Lung (tissue), 12 donors: Measurements from ENCODE around the gene HSPG2. TPM values are rescaled to one million over a fixed set of nuclear protein-coding genes. Genes with fewer than 3 reads are reported as not detected.
A peak's percentile ranks its signal among the peaks of the same experiment; 100 is the strongest.

Experiments used
- ATAC-seq: fragments of 200-7000 bp; cut with Tn5 transposase; one replicate; pipeline ENCODE4 v1.9.1; 2020; ENCODE audit warnings: moderate number of reproducible peaks; ENCODE audit not compliant: insufficient read depth, low FRiP score
- DNase-seq, 3 donors: peaks; one replicate each; pipeline ENCODE4 v3.0.0-alpha.2; 2013 to 2017
- H3K27ac ChIP-seq, 2 donors: one replicate each; pipeline ENCODE4 v1.5.1; 2013; ENCODE audit warnings: mild to moderate bottlenecking in 2 of 2, moderate library complexity in 2 of 2, control low read depth in 1 of 2, inconsistent platforms in 1 of 2, low read depth in 1 of 2, low read length in 1 of 2
- H3K27me3 ChIP-seq, 3 donors: one replicate each; pipeline ENCODE4 v1.5.1; 2013; ENCODE audit warnings: low read length in 2 of 3; ENCODE audit not compliant: control insufficient read depth in 3 of 3, insufficient read depth in 3 of 3
- H3K36me3 ChIP-seq, 4 donors: one replicate each; pipeline ENCODE4 v1.5.1; 2013; ENCODE audit warnings: low read length in 4 of 4, mild to moderate bottlenecking in 1 of 4, moderate library complexity in 1 of 4; ENCODE audit not compliant: control insufficient read depth in 4 of 4, insufficient read depth in 4 of 4
- H3K4me1 ChIP-seq, 5 donors: one replicate each; pipeline ENCODE4 v1.5.1; 2013; ENCODE audit warnings: low read length in 5 of 5, mild to moderate bottlenecking in 2 of 5, moderate library complexity in 1 of 5; ENCODE audit not compliant: control insufficient read depth in 5 of 5, insufficient read depth in 5 of 5
- H3K4me3 ChIP-seq: one replicate; pipeline ENCODE4 v1.5.1; 2013; ENCODE audit warnings: mild to moderate bottlenecking, control low read depth, moderate library complexity
- H3K9ac ChIP-seq, 2 donors: one replicate each; pipeline ENCODE4 v1.5.1; 2013; ENCODE audit warnings: low read length in 2 of 2, control low read depth in 1 of 2; ENCODE audit not compliant: insufficient read depth in 1 of 2
- H3K9me3 ChIP-seq, 4 donors: one replicate each; pipeline ENCODE4 v1.5.1; 2013; ENCODE audit warnings: low read length in 3 of 4, mild to moderate bottlenecking in 1 of 4, moderate library complexity in 1 of 4; ENCODE audit not compliant: control insufficient read depth in 4 of 4, insufficient read depth in 3 of 4
- CTCF ChIP-seq: IDR thresholded peaks from 2 replicates; pipeline ENCODE4 v1.5.1; 2012; ENCODE audit warnings: mild to moderate bottlenecking; ENCODE audit errors: control extremely low read depth, extremely low read depth
- WGBS, 2 donors: extraction: QIAGEN DNeasy Blood & Tissue Kit; methylation state at CpG; one replicate each; pipeline ENCODE4 v1.1.7; 2013; 5-methylcytosine and 5-hydroxymethylcytosine counted together
- polyA plus RNA-seq, 2 donors: library from polyadenylated mRNA; stranded (reverse); fragments of 200-250 nt; gene quantifications; one replicate each; pipeline ENCODE4 v1.2.1, GENCODE V29; 2013
- total RNA-seq, 2 donors: library from RNA; depleted of rRNA in 1 of 2; stranded (reverse); fragments of >200 nt in 1 of 2; gene quantifications; one replicate each; pipeline ENCODE4 v1.2.1, GENCODE V29; 2014 to 2021
- donor health status: control.
- donor health status: control.
- donor health status: Bipolar disorder and iron deficiency.
- donor health status: healthy.
- donor health status: DM: yes; HTN: yes; CAD: no.

Gene HSPG2
- total and polyA plus RNA-seq, 4 donors = 58.0 to 335 (median 140) TPM

GRCh38 chr1:21811875-21812305 lies 125.2 kb downstream of the HSPG2 start, which contains the start of gene LDLRAD2:
Gene LDLRAD2, plus strand, starts transcription at chr1:21812265. Its CDS starts 187 bp downstream, at chr1:21812452.
- no peaks in the 10 kb centered on the region for H3K36me3 ChIP-seq
- H3K9me3 ChIP-seq = peaks cover 0 to 3% (median 0%) of the 10 kb centered on the region in 4 donors
- no peak within 1 kb of the TSS for H3K27ac ChIP-seq
- TF ChIP-seq CTCF = no peak
- no peak within 1 kb of the TSS for H3K9ac ChIP-seq
- H3K4me3 ChIP-seq = no peak within 1 kb of the TSS
- peaks cover 0 to 3% (median 0%) of the 10 kb centered on the region in 3 donors for H3K27me3 ChIP-seq
- H3K4me1 ChIP-seq = peaks cover 0 to 13% (median 0%) of the 10 kb centered on the region in 5 donors
- ATAC-seq (no peak), DNase-seq (peak in 1 of 3 donors; percentile 13)
- WGBS, 2 donors = 68 to 71% methylated on average over 2 of the region's 2 CpGs

- Histone ChIP-seq H3K9me3 (no peaks in the 10 kb centered on the region), H3K27ac (no peak overlapping the region), H3K9ac (no peak overlapping the region), H3K27me3 (no peaks in the 10 kb centered on the region), H3K4me3 (no peak overlapping the region), H3K36me3 (no peaks in the 10 kb centered on the region), H3K4me1 (no peaks in the 10 kb centered on the region)
- no peak for ATAC-seq
- 77 to 88% methylated on average over 2 of the region's 2 CpGs for WGBS, 2 donors
- no peak for DNase-seq
- no peak for TF ChIP-seq CTCF
These were observed 132.6 kb downstream of the HSPG2 start for GRCh38 chr1:21804536-21804935.

GRCh38 chr1:21801100-21801499 lies 136.0 kb downstream of the HSPG2 start:
- Histone ChIP-seq H3K9me3 (no peaks in the 10 kb centered on the region), H3K27me3 (no peaks in the 10 kb centered on the region), H3K36me3 (no peaks in the 10 kb centered on the region), H3K4me1 (no peaks in the 10 kb centered on the region), H3K4me3 (no peak overlapping the region), H3K27ac (no peak overlapping the region), H3K9ac (no peak overlapping the region)
- WGBS, 2 donors = 94 to 96% methylated on average over 4 of the region's 4 CpGs
- no peak for ATAC-seq
- no peak for TF ChIP-seq CTCF
- DNase-seq = no peak

- H3K27me3 ChIP-seq = no peaks in the 10 kb centered on the region
- no peak for DNase-seq
- no peak for TF ChIP-seq CTCF
These were observed 137.4 kb downstream of the HSPG2 start for GRCh38 chr1:21799730-21800129.

More at GRCh38 chr1:21799730-21800129, 137.4 kb downstream of the HSPG2 start:
- Histone ChIP-seq H3K36me3 (no peaks in the 10 kb centered on the region), H3K4me1 (no peaks in the 10 kb centered on the region), H3K9me3 (peaks cover 0 to 5% (median 1%) of the 10 kb centered on the region in 4 donors), H3K9ac (no peak overlapping the region), H3K27ac (no peak overlapping the region), H3K4me3 (no peak overlapping the region)
- no peak for ATAC-seq
- WGBS, 2 donors = 76% methylated on average over 5 of the region's 5 CpGs
